Stimulated activated CD4-positive, alpha-beta T cell treated with anti-CD3 and anti-CD28 coated beads, Interleukin-2, amount 100 ng/mL, for 4 hours (primary cell): ENCODE results near the gene SFRP4.

ENCODE experiments used
- DNase-seq: peaks from one replicate; pipeline ENCODE4 v3.0.0-alpha.2; 2020; ENCODE audit warnings: low read depth

SFRP4 gene

DNA sequence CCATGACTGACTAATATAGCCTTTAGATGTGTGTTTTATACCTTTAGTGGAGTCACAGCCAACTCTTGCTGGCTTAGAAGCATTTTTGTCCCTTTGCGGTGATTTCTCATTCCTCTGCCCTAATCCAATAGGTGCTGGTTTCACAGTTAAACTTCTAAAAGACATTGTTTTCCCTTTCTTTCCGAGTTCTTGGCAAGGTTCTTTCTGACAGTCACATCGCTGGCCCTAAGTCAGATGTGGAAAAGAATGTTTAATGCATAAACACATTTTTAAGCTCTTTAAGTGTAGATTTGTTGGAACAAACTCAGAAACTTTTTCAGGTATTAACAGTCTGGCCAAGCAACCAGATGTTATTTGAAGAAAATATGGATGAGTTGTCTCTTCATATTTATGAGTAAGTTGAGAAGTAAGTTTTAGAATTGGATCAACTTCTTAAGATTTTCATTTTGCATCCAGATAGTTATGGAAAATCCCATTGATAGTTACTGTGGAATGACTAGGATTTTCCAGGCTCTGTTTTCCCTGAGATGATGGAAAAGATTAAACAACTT is 7.9 kb upstream of the SFRP4 start:
- no peak for DNase-seq

- DNase-seq = no peak
These were observed 7.4 kb upstream of the SFRP4 start for GRCh38 chr7:37923996-37924395.

GRCh38 chr7:37921876-37922275 is 5.3 kb upstream of the SFRP4 start:
- DNase-seq = no peak

DNA sequence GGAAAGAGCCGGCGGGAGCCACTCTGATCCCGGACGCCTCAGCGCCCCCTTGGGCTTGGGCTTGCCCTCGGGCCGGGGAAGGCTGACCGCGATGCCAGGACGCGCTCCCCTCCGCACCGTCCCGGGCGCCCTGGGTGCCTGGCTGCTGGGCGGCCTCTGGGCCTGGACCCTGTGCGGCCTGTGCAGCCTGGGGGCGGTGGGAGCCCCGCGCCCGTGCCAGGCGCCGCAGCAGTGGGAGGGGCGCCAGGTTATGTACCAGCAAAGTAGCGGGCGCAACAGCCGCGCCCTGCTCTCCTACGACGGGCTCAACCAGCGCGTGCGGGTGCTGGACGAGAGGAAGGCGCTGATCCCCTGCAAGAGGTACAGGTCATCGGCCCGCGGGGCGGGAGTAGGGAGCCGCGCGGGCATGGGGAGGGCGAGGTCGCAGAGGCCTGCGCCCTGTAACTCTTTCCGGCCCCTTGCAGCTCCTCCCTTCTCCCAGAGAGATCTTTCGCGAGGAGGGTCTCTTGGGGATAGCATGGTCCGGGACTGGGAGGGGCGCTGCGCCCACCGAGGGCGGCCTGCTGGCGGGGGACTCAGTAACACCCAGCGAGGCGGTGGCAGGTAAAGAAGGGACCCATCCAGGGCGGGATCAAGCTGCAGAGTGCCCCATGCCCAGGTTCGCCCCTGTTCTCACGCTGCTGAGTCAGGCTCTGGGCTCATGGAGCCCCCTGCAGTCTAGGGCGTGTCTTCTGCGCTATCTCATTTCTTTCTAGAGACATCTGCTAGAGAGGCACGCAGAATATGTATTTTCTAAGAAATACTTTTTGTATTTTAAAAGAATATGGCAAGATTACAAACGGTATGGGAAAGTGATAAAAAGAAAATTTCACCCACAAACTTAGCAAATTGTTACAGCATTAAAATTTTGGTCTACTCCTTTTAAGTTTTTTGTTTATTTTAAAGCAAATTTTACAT is 4.5 kb upstream of the SFRP4 start:
- no peak for DNase-seq

DNA sequence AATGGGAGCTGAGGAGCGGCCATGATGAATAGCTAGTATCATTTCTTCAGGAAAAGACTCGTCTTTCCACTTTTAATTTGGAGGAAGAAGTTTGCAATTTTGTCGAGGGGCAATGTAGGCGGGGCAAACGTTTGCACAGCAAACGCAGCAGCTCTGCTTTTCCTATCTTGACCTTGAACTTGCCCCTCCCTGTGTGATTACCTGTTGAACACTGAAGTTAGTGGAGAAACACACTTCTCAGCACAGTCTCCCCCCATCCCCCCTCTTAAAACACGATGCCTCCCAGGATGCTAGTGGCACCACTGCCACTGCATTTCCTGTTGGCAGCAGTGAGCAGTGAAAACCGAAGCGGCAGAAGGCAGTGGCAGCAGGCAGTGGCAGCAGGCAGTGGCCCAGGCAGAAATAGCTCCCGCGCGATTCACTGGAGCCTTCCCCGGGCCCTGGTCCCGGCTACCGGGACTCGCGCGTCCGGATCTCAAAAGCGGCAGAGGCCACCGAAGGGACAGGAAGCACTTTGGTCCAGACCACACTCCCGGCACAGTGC is 3.8 kb upstream of the SFRP4 start, which contains the start of gene EPDR1:
TSS of gene EPDR1 (plus strand) at position 336 of the 544 bp plus-strand sequence. CDS start 300 bp downstream, outside the sequence.
- DNase-seq = no peak

DNA sequence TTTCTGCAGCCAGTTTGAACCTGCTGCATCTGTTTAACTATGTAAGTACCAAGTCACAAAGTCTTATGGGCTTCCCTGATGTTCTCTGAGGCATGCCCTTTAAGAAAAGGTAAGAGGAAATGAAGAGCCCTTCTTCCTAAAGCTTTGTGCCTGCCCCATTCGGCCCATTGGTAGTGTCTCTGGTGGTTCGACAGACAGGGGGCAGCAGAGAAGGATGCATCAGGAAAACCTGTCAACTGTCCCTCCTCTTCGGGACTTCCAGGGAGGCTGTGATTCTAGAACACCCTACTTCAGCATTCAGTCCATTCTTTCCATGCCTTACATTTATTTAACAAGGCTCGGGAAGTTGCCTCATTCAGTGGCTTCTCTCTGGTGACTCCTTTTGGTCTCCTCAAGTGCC is 1.9 kb upstream of the SFRP4 start:
- no peak for DNase-seq

DNA sequence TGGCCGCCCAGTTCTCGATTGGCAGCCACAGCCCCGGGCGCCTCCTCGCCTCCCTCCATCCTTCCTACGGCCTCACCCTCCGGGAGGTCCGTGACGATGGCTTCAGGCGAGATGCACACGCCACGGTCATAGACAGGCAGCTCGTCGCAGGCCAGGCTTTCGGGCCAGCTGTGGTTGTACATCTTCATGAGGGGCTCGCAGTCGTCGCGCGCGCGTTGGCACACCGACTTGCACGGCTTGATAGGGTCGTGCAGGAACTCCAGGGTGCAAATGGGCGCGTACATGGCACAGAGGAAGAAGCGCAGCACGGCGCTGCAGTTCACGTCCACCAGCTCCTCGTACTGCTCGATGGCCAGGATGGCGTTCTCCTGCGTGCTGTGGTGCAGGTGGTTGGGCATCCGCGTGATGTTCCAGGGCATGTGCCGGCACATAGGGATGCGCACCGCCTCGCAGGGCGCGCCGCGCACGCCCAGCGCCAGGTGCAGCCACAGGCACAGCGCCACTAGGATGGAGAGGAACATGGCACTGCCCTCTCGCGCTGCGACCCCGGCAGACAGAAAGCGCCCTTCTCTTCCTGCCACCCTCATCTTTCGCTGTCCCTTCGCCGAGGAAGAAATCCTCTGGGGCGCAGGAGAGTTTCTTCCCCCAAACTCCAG is 472 bp downstream of the SFRP4 start:
- DNase-seq = no peak

DNA sequence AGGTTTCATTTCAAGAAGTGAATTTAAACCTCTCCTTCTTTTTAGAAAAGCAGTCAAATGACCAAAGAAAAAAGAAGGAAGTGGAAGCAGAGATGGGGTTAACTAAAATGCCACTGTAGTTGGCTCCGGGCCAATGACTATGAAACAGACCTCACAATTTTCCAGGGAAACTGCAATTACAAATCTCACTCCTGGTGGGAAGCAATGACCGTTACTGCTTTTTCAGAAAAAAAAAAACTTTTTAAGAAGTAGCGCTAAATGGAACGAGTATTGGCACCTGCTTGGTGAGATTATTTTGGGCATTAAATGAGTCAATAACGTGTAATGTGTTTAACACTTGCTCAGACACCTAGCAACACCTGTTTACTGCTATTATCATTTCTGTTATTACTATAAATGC is 1.2 kb downstream of the SFRP4 start:
- DNase-seq = no peak

DNA sequence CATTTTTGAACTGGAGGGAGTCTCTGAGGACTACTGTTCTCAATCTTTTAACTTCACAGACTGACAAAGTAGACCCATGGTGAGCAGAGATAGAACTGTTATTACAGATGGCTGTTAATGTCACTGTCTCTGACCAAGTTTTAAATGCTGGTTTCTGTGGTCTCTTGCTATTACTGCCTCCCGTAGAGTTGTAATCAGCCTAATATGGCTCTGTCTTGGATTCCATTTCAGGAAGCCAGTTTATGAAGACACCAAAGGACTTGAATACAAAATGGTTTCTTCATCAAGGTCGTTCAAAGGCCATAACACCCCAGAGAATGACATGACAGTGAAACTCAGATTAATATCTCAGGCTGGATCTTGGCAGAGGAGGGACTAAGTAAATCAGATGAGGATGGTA is 3.9 kb downstream of the SFRP4 start:
- no peak for DNase-seq

DNA sequence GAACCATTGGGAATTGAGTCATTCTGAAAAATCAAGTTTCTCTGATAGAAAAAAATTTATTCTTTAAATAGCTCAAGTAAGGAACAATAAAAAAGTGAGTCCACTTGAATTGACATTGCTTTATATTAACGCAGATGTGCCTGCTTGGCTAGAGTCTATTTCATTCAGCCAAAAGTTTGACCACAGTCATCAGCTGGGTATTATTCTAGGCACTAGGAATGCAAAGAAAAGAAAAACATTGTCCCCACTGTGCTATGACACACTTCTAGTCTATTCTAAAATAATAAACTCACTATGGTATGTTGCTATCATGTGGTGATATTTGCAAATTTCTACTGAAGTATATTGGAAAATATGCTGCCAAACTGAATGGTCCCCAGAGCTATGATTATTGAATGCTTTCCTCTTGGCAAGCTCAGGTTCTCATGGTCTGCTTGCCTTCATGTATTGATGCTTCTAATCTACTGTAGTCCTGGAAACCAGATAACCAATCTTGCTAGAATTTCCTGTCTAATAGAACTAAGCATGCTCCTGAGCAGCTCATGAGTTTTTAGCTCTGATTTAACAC is 8.3 kb downstream of the SFRP4 start:
- DNase-seq = no peak

- DNase-seq = no peak
These were observed 14.6 kb downstream of the SFRP4 start for GRCh38 chr7:37901890-37902524.

DNA sequence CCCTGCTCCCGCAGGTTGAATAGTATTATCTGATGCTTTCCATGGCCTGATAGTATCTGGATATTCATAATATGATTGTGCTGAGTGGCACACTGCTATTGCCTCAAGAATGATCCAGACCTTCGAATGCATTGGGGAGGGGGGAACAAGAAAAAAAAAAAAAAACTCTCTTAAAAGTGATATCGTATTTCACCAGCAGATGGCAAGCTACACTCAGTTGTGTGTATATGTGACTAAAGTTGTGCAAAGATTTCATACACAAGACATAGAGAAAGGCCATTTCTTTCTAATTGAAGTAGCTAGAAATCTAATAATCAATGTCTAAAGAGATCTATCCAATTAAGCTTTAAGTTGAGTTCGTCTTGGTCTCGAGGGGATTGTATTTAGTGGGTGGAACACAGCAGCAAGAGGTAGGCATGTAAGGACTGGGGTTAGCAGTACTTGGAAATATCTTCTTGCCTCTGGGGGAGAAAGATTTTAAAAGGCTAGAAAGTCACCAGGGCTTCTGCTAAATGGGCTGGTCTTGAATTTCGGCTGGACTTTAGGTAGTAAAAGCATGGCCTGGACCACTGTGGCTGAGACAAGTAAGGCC is 15.3 kb downstream of the SFRP4 start:
- no peak for DNase-seq

DNA sequence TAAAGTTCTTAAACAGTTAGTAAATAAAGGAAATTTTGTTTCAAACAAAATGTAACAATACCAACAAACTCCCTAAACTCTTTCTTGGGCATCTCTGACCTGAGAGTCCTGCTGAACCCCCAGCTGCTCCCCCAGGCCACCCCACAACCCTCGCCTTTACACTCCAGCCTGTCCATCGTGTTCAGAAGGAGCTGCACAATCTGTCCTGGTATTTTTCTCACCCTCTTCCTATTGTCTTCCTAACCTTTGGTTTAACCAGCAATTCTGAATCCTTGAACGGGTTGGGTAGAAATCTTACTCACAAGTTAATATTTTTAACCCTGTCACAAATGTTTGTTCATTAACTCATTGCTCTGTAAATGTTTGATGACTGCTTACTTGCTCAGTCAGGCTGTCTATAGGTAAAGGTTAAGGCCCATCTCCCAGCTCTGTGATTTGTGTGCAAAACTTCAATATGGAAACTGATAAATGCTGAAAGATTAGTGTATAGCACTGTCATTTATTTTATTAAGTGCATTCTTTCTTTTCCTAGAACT is 16.8 kb downstream of the SFRP4 start:
- DNase-seq = no peak

DNA sequence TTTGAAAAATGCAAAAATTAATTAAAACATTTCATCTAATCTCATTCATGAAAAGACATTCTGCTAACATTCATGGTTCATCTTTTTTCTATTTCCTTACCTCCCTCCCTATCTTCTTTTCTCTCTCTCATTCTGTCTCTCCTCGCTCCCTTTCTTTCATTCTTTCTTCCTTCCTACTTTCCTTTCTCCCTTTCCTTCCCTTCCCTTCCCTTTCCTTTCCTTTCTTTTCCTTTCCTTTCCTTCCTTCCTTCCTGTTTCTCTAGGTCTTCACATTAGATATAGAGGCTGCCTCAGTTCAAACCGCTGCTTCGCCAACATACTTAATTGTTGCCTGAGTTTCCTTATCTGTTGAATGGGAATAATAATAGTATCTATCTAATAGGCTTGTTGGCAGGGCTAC is 21.9 kb downstream of the SFRP4 start:
- no peak for DNase-seq

DNA sequence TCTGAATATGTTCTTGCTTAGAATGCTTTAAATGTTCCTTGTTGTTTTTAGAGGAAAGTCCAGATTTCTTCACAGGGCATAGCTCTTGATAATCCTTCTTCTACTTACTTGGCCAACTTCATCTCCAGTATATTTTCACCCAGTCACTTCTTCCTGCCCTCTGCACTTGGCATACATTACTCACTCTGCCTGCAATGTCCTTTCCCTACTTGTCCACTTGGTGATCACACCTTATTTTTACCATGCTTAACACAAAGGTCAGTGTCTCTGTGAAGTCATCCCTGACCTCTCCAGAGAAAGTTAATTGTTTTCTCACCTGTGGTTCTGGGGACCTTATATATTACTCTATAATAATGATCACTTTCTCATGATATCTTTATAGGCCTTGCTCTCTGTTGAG is 23.3 kb downstream of the SFRP4 start:
- no peak for DNase-seq

DNA sequence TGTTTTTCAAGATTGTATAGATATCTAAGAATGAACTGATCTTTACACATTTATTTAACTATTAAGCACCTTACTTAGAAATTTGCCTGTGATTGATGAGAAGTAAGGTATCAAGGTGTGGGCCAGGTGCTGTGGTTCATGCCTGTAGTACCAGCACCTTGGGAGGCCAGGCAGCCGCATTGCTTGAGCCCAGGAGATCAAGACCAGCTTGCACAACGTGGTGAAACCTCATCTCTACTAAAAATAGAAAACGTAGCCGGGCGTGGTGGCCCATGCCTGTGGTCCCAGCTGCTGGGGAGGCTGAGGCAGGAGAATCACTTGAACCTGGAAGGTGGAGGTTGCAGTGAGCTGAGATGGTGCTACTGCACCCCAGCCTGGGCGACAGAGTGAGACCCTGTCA is 34.5 kb downstream of the SFRP4 start:
- no peak for DNase-seq
